Liver (tissue), 3 donors: Measurements from ENCODE around the gene EFCC1.

ENCODE experiments used
- CTCF ChIP-seq: fragments of 150-350 bp; IDR thresholded peaks from 2 replicates; pipeline ENCODE4 v1.5.1; 2017; ENCODE audit warnings: improper control_type of control experiment, low read depth, low read length; ENCODE audit not compliant: missing input control
- EGR1 ChIP-seq, 2 donors: IDR thresholded peaks; 2 replicates each; pipeline ENCODE4 v1.6.1; 2016 to 2018; ENCODE audit warnings: antibody characterized with exemption in 2 of 2, low read depth in 2 of 2
- GABPA ChIP-seq, 2 donors: IDR thresholded peaks in 1 of 2; conservative IDR thresholded peaks in 1 of 2; 2 replicates each; pipeline ENCODE4 v1.6.1; 2016; ENCODE audit warnings: antibody characterized with exemption in 2 of 2, mild to moderate bottlenecking in 1 of 2, moderate library complexity in 1 of 2
- HNF4G ChIP-seq: IDR thresholded peaks from 2 replicates; pipeline ENCODE4 v1.6.1; 2016; ENCODE audit warnings: antibody characterized with exemption
- JUND ChIP-seq, 2 donors: IDR thresholded peaks; 2 replicates each; pipeline ENCODE4 v1.6.1; 2016; ENCODE audit warnings: antibody characterized with exemption in 2 of 2
- MAX ChIP-seq: IDR thresholded peaks from 2 replicates; pipeline ENCODE4 v1.6.1; 2016; ENCODE audit warnings: antibody characterized with exemption
- NR2F2 ChIP-seq: IDR thresholded peaks from 2 replicates; pipeline ENCODE4 v1.6.1; 2016; ENCODE audit warnings: antibody characterized with exemption
- RAD21 ChIP-seq, 2 donors: IDR thresholded peaks; 2 replicates each; pipeline ENCODE4 v1.6.1; 2016; ENCODE audit warnings: antibody characterized with exemption in 2 of 2, mild to moderate bottlenecking in 2 of 2
- REST ChIP-seq: IDR thresholded peaks from 2 replicates; pipeline ENCODE4 v1.6.1; 2016; ENCODE audit warnings: antibody characterized with exemption, mild to moderate bottlenecking
- RXRA ChIP-seq, 2 donors: IDR thresholded peaks; 2 replicates each; pipeline ENCODE4 v1.6.1; 2017 to 2018; ENCODE audit warnings: antibody characterized with exemption in 2 of 2, mild to moderate bottlenecking in 1 of 2
- TAF1 ChIP-seq: conservative IDR thresholded peaks from 2 replicates; pipeline ENCODE4 v1.6.1; 2016; ENCODE audit warnings: antibody characterized with exemption, mild to moderate bottlenecking
- YY1 ChIP-seq: IDR thresholded peaks from 2 replicates; pipeline ENCODE4 v1.6.1; 2016; ENCODE audit warnings: antibody characterized with exemption, mild to moderate bottlenecking
- donor health status: healthy.
- donor health status: healthy.

GRCh38 chr3:129030611-129031010, 29.5 kb downstream of the EFCC1 start:
- TF ChIP-seq CTCF (no peak), JUND (IDR thresholded peaks at IDR 0.05) (no peak), MAX (no peak), YY1 (no peak), RXRA (IDR thresholded peaks at IDR 0.05) (no peak), GABPA (IDR thresholded peaks at IDR 0.05 in 1 of 2, conservative IDR thresholded peaks at IDR 0.05 in 1 of 2) (no peak), REST (no peak), HNF4G (no peak), NR2F2 (no peak), RAD21 (IDR thresholded peaks at IDR 0.05) (no peak), TAF1 (no peak), EGR1 (IDR thresholded peaks at IDR 0.05; ENCODE audit: low read depth in 2 of 2) (no peak)
